ENCODE measurements around the gene GLA. TPM values are rescaled to one million over a fixed set of nuclear protein-coding genes. Genes with fewer than 3 reads are reported as not detected.

GLA gene
- total RNA-seq, 1 donor from 2014 or later = 16.9 TPM

- peak; percentile 23 to 67 for DNase-seq (ENCODE audit: low read depth in 2 of 2)
These were observed 9.9 kb downstream of the GLA start for GRCh38 chrX:101397779-101398178.

- no peak for DNase-seq (ENCODE audit: low read depth in 2 of 2)
These were observed 11.9 kb downstream of the GLA start for GRCh38 chrX:101395789-101396188.

- no peak for DNase-seq (ENCODE audit: low read depth in 2 of 2)
These were observed 13.4 kb downstream of the GLA start for GRCh38 chrX:101394372-101394771.

GRCh38 chrX:101393530-101394305, 14.0 kb downstream of the GLA start:
- no peak for DNase-seq (ENCODE audit: low read depth in 2 of 2)

- no peak for DNase-seq (ENCODE audit: low read depth in 2 of 2)
These were observed 15.9 kb downstream of the GLA start for GRCh38 chrX:101391831-101392230.

GRCh38 chrX:101390664-101391525, 16.8 kb downstream of the GLA start, which contains the start of gene RPL36A:
RPL36A (plus strand) TSS chrX:101391011; CDS start chrX:101391044, 33 bp downstream.
- peak; percentile 89 to 91 for DNase-seq (ENCODE audit: low read depth in 2 of 2)

GRCh38 chrX:101388604-101389003, 19.1 kb downstream of the GLA start:
- no peak for DNase-seq (ENCODE audit: low read depth in 2 of 2)

GRCh38 chrX:101386542-101386885, 21.2 kb downstream of the GLA start:
- DNase-seq (ENCODE audit: low read depth in 2 of 2) = no peak

GRCh38 chrX:101385795-101386541, 21.8 kb downstream of the GLA start, which contains the start of gene BTK:
BTK (minus strand) TSS chrX:101386191; CDS start chrX:101375284, 10,907 bp downstream.
- no peak for DNase-seq (ENCODE audit: low read depth in 2 of 2)

- no peak for DNase-seq (ENCODE audit: low read depth in 2 of 2)
These were observed 22.6 kb downstream of the GLA start for GRCh38 chrX:101385026-101385684.

GRCh38 chrX:101383679-101384205, 24.0 kb downstream of the GLA start:
- no peak for DNase-seq (ENCODE audit: low read depth in 2 of 2)

GRCh38 chrX:101377547-101377946, 30.2 kb downstream of the GLA start:
- no peak for DNase-seq (ENCODE audit: low read depth in 2 of 2)

- no peak for DNase-seq (ENCODE audit: low read depth in 2 of 2)
These were observed 36.7 kb downstream of the GLA start for GRCh38 chrX:101370888-101371504.

GRCh38 chrX:101369687-101370086, 38.0 kb downstream of the GLA start:
- no peak for DNase-seq (ENCODE audit: low read depth in 2 of 2)

GRCh38 chrX:101368800-101369199, 38.9 kb downstream of the GLA start:
- peak in 1 of 2 donors; percentile 56 for DNase-seq (ENCODE audit: low read depth in 2 of 2)

GRCh38 chrX:101365301-101365795, 42.4 kb downstream of the GLA start:
- no peak for DNase-seq (ENCODE audit: low read depth in 2 of 2)

GRCh38 chrX:101362757-101363156, 45.0 kb downstream of the GLA start:
- DNase-seq (ENCODE audit: low read depth in 2 of 2) = no peak

GRCh38 chrX:101362116-101362515, 45.6 kb downstream of the GLA start:
- no peak for DNase-seq (ENCODE audit: low read depth in 2 of 2)

- DNase-seq (ENCODE audit: low read depth in 2 of 2) = no peak
These were observed 47.3 kb downstream of the GLA start for GRCh38 chrX:101360390-101360789.

GRCh38 chrX:101359966-101360365, 47.8 kb downstream of the GLA start:
- no peak for DNase-seq (ENCODE audit: low read depth in 2 of 2)

All from lung microvascular endothelial cell (primary cell).